IPS-NIHi7 (cell line): Measurements from ENCODE around the gene IGHMBP2.
"Not testable (repeated sequence)": the region's sequence is repeated elsewhere in the genome, so short reads cannot be mapped to it uniquely, and the experiment has no call there.

Experiments
- DNase-seq: peaks from one replicate; pipeline ENCODE4 v3.0.0; 2012; ENCODE audit warnings: mixed read lengths; ENCODE audit errors: extremely low spot score

IGHMBP2 gene

DNA sequence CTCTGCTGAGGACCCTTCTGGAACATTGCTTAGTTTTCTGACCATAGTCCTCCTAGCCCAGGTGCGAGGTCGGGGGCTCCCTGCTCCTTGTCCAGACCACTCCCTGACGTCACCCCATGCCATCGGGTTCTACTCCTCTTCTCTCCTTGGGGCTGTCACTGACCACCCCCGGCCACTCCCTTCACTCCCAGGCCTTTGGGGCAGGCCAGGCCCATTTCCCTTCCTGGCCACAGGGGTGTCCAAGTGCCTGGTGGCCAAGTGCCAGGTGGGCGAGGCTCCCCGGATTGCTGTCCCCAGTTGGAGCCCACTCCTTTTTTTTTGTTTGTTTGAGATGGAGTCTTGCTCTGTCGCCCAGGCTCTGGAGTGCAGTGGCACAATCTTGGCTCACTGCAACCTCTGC lies 57.6 kb downstream of the IGHMBP2 start:
- peak; percentile 8 for DNase-seq

- no peak for DNase-seq
These were observed 59.0 kb downstream of the IGHMBP2 start for GRCh38 chr11:68962527-68963250.

DNA sequence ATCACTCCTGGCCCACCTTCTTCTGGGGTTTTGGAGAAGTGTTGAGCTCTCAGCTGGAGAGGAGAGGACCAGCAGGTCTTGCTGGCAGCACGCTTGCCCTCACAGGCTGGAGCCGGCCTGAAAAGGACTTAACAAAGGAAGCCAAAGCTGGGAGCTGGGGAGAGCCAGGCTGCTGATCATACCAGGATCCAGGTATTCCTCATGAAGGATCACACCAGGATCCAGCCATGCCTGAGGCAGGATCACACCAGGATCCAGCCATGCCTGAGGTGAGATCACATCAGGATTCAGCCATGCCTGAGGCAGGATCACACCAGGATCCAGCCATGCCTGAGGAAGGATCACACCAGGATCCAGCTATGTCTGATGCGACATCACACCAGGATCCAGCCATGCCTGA lies 60.1 kb downstream of the IGHMBP2 start:
- DNase-seq, result peak; percentile 16

- no peak for DNase-seq
These were observed 62.5 kb downstream of the IGHMBP2 start for GRCh38 chr11:68965901-68966853.

- no peak for DNase-seq
These were observed 63.4 kb downstream of the IGHMBP2 start for GRCh38 chr11:68966894-68967780.

GRCh38 chr11:68968306-68969250 lies 64.9 kb downstream of the IGHMBP2 start:
- DNase-seq, result peak; percentile 64

- no peak for DNase-seq
These were observed 65.7 kb downstream of the IGHMBP2 start for GRCh38 chr11:68969386-68969785.

DNA sequence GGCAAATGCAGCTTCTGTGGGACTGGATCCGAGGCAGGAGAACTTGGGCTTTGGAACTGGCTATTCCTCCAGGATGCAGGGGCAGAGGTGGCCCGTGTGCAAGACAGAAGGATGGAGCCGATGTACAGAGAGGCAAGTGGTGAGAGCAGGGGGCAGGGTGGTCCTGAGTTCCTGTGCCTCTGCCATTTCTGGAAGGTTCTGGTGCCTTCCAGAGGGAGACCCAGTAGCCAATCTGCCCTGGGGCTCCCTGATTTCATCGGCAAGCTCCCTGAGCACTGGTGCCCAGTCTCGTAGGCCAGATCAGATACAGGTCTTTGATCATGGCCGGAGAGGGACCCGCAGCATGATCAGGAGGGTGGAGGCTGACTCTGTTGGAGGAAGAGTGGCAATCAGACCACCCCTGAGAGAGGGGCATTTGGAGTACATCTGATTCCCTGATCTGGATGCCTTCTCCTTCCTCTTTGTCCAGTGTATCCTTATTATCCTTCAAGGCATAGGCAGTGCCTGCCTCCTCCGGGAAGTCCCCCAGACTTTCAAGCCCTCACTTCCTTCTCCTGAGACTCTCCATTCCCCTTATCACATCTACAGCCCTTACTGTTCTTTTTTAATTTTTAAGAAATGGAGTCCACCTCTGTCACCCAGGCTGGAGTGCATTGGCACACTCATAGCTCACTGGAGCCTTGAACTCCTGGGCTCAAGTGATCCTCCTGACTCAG lies 67.4 kb downstream of the IGHMBP2 start:
- no peak for DNase-seq

DNA sequence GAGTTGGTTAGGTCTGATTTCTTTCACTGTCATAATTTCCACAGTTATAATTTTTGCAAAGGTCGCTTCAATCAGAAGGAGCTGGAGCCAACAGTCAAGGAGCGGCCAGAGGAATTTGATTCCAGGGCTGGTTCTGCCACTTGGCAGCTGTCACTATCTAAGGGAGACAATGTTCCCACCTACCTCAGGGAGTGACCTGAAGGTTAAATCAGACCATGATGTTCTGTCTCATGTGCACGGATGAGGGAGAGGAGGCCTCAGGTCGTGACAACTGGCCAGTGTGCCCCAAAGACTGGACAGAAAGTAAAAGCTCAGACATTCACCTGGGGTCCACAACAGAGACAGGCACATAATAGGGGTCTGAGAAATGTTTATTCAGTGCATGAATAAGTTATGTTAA lies 69.5 kb downstream of the IGHMBP2 start:
- DNase-seq, result no peak

DNA sequence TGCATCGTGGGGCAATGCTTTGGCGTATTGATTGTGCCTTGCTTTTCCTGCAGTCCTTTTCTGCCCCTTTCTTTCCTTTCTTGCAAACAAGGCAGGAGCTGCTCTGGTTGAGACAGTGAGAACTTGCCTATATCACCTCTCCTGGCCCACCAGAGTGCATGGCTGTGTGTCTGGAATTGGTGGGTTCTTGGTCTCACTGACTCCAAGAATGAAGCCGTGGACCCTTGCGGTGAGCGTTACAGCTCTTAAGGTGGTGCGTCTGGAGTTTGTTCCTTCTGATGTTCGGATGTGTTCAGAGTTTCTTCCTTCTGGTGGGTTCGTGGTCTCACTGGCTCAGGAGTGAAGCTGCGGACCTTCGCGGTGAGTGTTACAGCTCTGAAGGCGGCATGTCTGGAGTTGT lies 70.0 kb downstream of the IGHMBP2 start:
- not testable (repeated sequence) for DNase-seq

DNA sequence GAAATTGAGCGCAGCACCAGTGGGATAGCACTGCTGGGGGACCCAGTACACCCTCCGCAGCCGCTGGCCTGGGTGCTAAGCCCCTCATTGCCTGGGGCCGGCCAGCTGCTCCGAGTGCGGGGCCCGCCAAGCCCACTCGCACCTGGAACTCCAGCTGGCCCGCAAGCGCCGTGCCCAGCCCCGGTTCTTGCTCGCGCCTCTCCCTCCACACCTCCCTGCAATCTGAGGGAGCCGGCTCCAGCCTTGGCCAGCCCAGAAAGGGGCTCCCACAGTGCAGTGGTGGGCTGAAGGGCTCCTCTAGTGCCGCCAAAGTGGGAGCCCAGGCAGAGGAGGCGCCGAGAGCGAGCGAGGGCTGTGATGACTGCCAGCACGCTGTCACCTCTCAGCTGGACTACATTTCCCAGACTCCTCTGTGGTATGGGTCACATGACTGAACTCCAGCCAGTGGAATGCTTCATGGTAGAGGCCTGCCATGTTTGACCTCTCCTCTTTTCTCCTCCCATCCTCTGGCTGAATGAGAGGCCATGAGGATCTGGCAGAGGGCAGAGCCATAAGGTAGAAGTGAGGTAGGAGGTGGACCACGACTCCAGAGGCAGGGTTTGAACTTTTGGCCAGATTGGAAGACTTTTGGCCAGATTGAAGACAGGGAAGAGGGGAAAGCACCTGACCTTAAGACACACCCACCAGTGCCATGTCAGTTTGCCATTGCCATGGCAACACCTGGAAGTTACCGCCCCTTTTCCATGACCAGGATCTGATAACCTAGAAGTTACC lies 70.9 kb downstream of the IGHMBP2 start:
- DNase-seq, result peak; percentile 57

- no peak for DNase-seq
These were observed 72.4 kb downstream of the IGHMBP2 start for GRCh38 chr11:68976095-68976494.

DNA sequence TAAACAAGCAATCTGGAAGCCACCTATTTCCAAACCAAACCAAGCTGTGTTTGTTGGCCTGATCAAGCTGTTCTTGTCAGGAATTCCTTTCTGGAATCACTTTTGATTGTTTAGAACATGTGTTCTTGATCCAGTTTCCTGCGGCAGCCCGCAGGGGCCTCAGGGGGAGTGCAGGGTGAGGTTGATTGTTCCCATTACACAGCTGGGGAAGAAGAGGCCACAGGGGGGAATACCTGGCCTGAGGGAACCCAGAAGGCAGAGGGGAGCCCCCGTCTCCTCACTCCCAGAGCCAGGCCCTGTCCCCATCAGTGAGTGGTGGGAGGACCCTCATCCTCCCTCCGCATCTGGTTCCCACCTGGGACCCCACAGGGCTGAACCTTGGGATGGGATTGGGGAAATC lies 72.9 kb downstream of the IGHMBP2 start:
- no peak for DNase-seq

DNA sequence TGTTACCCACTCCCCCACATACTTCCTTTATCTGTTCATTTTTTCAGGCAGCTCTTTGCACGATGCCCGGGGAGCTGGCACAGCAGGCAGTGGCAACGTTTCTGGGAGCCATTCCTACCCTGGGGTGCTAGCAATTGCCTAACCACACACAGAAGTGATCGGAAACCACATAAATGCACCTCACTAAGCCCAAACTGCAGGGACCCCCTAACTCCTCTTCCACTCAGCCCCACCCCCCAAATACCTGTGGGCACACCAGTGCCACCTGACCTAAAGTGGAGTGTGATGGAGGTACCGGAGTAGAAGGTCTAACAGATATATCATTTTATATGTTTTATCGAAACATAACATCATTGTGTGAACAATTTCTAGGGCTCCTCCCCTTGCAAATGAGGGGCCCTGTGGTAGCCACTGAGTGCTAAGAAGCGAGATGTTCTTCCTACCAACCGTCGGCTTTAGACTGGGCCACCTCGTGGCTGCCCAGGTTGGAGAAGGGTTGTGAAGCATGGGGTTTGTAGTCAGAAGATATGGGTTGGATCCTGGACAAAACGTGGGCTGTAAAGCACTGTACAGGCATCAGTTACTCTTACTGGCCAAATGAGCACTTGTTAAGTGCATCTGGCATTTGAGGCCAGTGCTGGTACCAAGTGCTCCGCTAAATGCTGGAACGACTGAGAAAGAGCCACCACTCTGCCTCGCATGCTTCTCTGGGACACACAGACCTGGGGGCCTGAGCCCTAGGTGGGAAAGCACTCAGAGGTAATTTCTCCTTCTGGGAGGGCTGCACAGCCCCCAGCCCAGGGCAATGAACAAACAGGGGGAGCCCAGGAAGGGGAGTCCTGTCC lies 74.3 kb downstream of the IGHMBP2 start:
- DNase-seq, result no peak

DNA sequence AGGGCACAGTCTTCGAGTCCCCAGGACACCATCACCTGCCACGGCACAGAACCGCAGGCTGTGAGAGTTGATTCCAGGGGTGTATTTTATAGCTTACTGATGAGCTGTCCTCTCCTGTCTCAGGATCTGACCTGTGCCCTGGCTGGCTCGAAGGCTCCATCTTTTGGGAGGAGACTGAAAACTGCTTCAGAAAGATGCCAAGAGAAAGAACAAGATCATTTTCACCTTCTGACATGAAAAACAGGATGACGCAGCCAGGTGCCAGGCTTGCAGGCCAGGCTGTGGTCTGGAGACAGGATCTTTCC lies 74.9 kb downstream of the IGHMBP2 start:
- DNase-seq, result peak; percentile 10

DNA sequence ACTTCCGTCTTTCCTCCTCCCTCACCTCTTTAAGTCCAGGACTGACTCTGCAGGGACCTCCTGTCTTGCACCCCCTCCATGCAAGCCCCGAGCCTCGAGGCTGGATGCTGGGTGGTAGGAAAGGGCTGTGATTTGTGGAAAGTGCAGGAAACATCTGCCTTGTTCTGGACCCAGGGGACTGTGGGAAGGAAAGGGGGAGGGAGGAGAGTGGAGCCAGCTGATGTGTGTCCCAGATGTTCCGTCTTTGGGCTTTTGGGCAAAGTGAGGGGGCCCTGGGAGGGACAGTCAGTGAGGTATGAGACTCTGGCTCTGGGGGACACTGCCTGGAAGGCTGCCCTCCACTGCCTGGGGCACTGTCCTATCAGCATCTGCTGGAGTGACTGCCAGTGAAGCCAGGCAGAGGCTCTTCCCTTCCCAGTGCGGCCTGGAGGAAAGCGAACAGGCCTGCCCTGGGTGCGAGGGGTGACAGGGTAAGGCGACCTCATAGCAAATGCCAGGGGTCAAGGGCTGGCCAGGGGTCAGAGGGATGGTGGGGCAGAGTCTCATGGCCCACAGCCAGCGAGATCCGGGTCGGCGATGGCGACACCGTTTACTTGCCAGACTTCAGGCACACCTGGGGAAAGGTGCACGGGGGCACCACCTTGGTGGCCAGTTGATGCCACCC lies 75.4 kb downstream of the IGHMBP2 start:
- DNase-seq, result peak; percentile 11

GRCh38 chr11:68979931-68980775 lies 76.5 kb downstream of the IGHMBP2 start:
- peak; percentile 13 for DNase-seq
